ENCODE data around the gene EDARADD. TPM values are rescaled to one million over a fixed set of nuclear protein-coding genes. Genes with fewer than 3 reads are reported as not detected.

The EDARADD gene
- total and polyA plus RNA-seq, 10 donors, result 0.22 to 7.4 (median 2.1) TPM

DNA sequence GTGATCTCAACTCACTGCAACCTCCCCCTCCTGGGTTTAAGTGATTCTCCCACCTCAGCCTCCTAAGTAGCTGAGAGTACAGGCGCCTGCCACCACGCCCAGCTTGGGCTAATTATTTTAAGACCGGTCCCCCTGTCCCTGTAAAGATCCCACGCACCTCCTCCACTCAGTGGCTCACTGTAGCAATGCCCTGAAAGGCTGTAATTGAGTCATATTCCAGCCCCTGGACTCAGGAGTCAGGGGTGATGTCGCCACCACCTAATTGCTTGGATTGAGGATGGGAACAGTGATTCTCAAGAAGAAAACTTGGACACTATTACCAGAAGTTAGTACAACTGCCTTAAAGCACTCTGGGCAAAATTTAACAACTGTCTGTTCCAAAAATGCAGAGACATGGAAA is 3.1 kb upstream of the EDARADD start:
- H3K4me3 ChIP-seq, result no peak overlapping the region
- H3K27me3 ChIP-seq (replicated peaks in 1 of 7), result peaks cover 0 to 32% (median 11%) of the 10 kb centered on the region in 7 donors
- H3K27ac ChIP-seq, result no peak overlapping the region
- H3K4me1 ChIP-seq, result peaks cover 0 to 26% (median 21%) of the 10 kb centered on the region in 6 donors
- intact Hi-C loops (cut with DNase I; ENCODE audit: low total_unique reads), result no loop called here
- TF ChIP-seq POLR2A (IDR thresholded peaks at IDR 0.05) (no peak), CTCF (IDR thresholded peaks at IDR 0.05 in 8 of 11, conservative IDR thresholded peaks at IDR 0.05 in 3 of 11) (no peak), POLR2AphosphoS5 (IDR thresholded peaks at IDR 0.05) (no peak)
- WGBS, 5 donors, result 85 to 95% (median 89%) methylated on average over 5 of the region's 5 CpGs
- no peak for DNase-seq
- H3K9me3 ChIP-seq, result no peaks in the 10 kb centered on the region
- no peaks in the 10 kb centered on the region for H3K36me3 ChIP-seq

- peaks cover 0 to 44% (median 18%) of the 10 kb centered on the region in 7 donors for H3K27me3 ChIP-seq (replicated peaks in 1 of 7)
- no peak for DNase-seq
- peaks cover 5 to 33% (median 24%) of the 10 kb centered on the region in 6 donors for H3K4me1 ChIP-seq
- no peaks in the 10 kb centered on the region for H3K36me3 ChIP-seq
- H3K4me3 ChIP-seq, result no peak overlapping the region
- H3K9me3 ChIP-seq, result no peaks in the 10 kb centered on the region
- TF ChIP-seq POLR2AphosphoS5 (IDR thresholded peaks at IDR 0.05) (no peak), CTCF (IDR thresholded peaks at IDR 0.05 in 8 of 11, conservative IDR thresholded peaks at IDR 0.05 in 3 of 11) (no peak)
- intact Hi-C loops (cut with DNase I; ENCODE audit: low total_unique reads), result no loop called here
- H3K27ac ChIP-seq, result no peak overlapping the region
- 77 to 98% (median 90%) methylated on average over 2 of the region's 2 CpGs for WGBS, 5 donors
Observed at GRCh38 chr1:236392182-236392581, 1.9 kb upstream of the EDARADD start.

- WGBS, 5 donors, result 0 to 4% (median 2%) methylated on average over 10 to 17 of the region's 17 CpGs
- Histone ChIP-seq H3K4me3 (peak overlapping the region; percentile 66 to 83 (median 71)), H3K27ac (peak overlapping the region in 7 of 8 donors; percentile 51 to 77 (median 62)), H3K27me3 (replicated peaks in 1 of 7) (peaks cover 0 to 64% (median 22%) of the 10 kb centered on the region in 7 donors), H3K4me1 (peaks cover 5 to 39% (median 25%) of the 10 kb centered on the region in 6 donors), H3K36me3 (no peaks in the 10 kb centered on the region), H3K9me3 (no peaks in the 10 kb centered on the region)
- DNase-seq, result no peak
- TF ChIP-seq CTCF (IDR thresholded peaks at IDR 0.05 in 8 of 11, conservative IDR thresholded peaks at IDR 0.05 in 3 of 11) (no peak), POLR2A (IDR thresholded peaks at IDR 0.05) (no peak), POLR2AphosphoS5 (IDR thresholded peaks at IDR 0.05) (no peak)
- intact Hi-C loops (cut with DNase I; ENCODE audit: low total_unique reads), result no loop called here
Observed at GRCh38 chr1:236394879-236395229, 768 bp downstream of the EDARADD start.

- WGBS, 5 donors, result 0 to 3% (median 1%) methylated on average over 23 to 86 of the region's 86 CpGs
Observed at GRCh38 chr1:236395230-236395946, 1.3 kb downstream of the EDARADD start.

More at GRCh38 chr1:236395230-236395946, 1.3 kb downstream of the EDARADD start:
- TF ChIP-seq POLR2A (IDR thresholded peaks at IDR 0.05) (no peak), POLR2AphosphoS5 (IDR thresholded peaks at IDR 0.05) (peak; percentile 42 to 70 (median 64))
- peaks cover 0 to 64% (median 22%) of the 10 kb centered on the region in 7 donors for H3K27me3 ChIP-seq (replicated peaks in 1 of 7)
- peak overlapping the region; percentile 66 to 83 (median 71) for H3K4me3 ChIP-seq
- intact Hi-C loops (cut with DNase I; ENCODE audit: low total_unique reads), result no loop called here
- no peaks in the 10 kb centered on the region for H3K36me3 ChIP-seq
- DNase-seq, result peak; percentile 84
- H3K4me1 ChIP-seq, result peaks cover 5 to 39% (median 25%) of the 10 kb centered on the region in 6 donors
- no peaks in the 10 kb centered on the region for H3K9me3 ChIP-seq
- H3K27ac ChIP-seq, result peak overlapping the region; percentile 19 to 77 (median 60)

Data from spleen (tissue), 11 donors.